Fibroblast of skin of right quadriceps (primary cell): ENCODE results near the gene NT5C1A.

Source experiments
- DNase-seq: peaks from one replicate; pipeline ENCODE4 v3.0.0-alpha.2; 2013

Gene NT5C1A

DNA sequence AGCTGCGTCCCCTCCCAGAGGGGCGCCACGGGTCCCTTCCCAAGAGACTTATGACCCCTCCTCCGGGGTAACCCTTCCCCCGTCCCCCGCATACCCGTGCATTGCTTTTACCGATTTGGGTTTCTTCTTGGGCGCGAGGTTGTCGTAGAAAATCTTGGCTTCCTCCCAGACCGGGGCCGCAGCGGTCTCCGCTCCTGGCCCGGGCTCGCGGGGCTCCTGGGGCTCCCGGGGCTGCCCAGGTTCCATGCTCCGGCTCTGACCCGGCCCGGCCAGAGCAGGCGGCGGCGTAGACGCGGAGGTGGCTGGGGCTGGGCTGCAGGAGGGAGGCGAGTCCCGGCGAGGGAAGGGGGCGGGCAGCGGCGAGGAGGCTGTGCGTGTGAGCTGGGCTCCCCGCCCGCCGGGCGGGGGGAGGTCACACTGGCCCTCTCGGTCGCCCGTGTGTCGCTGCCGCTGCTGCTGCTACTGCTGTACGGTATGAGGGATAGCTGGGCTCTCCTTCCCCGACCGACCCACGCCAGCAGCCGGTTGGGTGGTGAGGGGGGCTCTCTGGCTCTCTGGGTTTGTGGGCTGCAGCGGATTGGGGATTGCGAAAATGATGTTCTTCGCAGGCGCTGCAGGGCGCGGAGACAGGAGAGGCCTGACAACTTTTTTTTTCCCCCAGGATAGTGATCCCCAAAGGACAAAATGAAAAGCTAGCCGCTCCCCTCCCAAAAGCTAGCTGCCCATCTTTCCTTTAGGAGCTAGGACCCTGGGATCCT is at the start of gene NT5C1A:
Gene NT5C1A, minus strand, starts transcription at position 315 of the 758 bp plus-strand sequence. Its CDS starts 69 bp downstream, at position 246.
- no peak for DNase-seq

DNA sequence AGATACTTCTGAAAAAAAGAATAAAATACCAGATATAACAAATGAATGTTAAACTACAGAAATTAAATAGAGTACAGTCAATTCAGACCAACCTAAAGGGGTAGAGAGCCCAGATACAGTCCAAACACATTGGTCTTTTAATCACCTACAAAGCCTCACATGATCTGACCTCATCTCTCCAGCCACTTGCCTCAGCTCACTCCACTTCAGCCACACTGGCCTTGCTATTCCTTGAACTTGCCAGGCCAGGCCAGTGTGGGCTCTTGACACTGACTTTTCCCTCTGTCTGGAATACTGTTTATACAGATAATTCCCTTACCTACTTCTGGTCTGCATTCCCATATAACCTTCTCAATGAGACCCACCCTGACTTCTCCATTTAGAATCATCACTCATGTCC is 49.8 kb upstream of the NT5C1A start:
- DNase-seq = no peak

GRCh38 chr1:39720094-39720999 is 48.4 kb upstream of the NT5C1A start:
- DNase-seq = peak; percentile 59

- DNase-seq = no peak
Observed at GRCh38 chr1:39717809-39718208, 45.9 kb upstream of the NT5C1A start.

- no peak for DNase-seq
Observed at GRCh38 chr1:39713557-39713956, 41.6 kb upstream of the NT5C1A start.

DNA sequence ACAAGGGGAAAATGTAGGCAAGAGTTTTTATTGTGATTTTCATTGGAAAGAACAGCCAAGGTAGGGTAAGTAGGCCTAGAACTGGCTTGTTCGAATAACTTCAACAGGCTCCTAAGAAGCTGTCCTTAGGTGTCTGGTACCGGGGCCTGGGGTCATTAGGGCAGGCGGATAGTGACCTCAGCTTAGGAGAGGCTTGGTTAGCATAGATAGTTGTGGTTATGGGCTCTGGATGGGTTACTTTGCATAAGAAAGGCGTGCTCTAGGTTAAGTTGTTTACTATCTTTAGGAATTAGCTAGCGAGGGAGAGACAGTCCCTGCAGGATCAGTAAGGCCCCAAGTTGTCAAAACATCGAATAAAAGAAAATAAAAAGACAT is 40.0 kb upstream of the NT5C1A start:
- DNase-seq = no peak

DNA sequence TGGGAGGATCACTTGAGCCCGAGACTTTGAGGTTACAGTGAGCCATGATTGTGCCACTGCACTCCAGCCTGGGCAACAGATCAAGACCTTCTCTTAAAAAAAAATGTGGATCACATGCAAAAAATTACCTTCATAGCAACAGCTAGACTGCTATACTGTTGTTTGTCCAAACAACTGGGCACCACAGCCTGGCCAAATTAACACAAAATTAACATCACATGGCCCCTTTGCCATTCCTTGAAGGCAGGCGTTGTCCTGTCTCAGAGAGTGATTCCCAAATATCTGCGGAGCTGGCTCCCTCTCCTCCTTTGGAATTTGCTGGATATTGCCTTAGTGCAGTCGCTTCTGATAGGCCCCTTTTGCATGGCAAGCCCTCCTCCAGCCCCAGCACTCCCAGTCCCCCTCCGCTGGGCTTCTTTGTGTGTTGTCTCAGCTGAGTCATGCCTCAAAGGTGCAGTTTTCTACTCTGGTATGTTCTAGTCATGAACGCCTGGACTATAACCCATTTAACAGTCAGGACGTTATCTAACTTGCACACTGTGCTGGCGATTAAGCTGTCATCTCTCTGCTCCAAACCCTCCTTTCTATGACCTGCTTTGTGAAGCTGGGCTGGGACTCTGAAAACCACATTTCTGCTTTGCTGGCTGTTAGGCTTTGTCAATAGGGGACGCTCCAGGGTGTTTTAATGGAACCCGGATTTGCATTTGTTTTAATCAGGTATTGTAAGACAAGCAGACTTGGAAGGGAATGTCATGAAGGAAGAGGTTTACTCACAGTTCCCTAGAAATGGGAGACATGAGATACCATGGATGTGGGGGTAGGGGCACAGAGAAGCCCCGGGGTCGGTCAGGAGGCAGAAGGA is 39.4 kb upstream of the NT5C1A start:
- DNase-seq = peak; percentile 19

- no peak for DNase-seq
Observed at GRCh38 chr1:39707506-39707905, 35.6 kb upstream of the NT5C1A start.

DNA sequence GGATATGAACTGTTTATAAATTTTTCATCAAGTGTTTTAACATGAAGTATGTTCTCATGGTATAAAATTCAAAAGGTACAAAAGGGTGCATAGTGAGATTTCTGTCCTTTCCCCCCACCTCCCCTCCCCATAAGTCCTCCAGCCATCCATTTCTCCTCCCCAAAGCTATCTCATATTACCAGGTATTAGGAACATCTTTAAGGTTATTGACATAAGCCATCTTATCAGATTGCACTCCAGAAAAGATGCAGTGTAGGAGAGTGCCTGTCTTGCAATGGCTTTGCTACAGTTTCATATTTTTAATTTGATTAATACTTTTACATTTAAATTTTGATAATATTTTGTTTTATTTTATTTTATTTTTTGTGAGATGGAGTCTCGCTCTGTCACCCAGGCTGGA is 32.9 kb upstream of the NT5C1A start:
- DNase-seq = no peak

DNA sequence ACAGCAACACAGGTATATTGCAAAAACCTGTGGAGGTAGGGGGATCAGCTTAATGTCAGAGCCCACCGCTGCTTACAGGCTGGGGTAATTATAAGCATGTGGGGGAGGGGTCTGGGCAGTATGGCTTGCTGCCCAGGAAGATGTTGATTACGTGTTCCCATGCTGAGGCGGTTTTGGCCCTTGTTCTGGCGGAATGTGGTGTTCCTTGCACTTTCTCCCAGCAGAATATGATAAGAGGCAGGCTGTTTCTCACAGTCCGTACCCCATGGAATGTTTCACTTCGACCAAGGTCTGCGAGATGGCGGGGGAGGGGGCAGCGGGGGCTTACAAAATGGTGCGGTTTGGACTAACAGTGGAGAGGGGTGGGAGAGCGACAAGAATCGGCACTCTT is 29.1 kb upstream of the NT5C1A start:
- DNase-seq = peak; percentile 46

DNA sequence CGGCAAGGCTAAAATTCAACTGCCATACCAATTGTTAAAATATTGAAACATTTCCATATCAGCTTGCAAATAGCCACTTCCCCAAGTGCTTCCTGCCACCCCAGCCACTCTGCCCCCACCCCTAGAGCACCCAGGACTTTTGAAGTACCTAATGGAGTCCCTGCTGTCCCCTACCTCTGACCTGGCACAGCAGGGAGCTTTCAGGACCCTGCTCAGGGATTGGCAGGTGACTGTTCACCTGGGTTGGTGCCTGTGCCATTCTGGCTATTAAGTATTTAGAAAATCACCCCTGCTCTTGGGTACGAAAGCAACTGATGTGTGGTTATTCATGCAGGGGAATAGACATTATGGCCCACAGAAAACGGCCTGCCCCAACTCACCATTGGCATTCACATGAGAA is 28.4 kb upstream of the NT5C1A start:
- DNase-seq = no peak

GRCh38 chr1:39699419-39699818 is 27.5 kb upstream of the NT5C1A start:
- DNase-seq = no peak

GRCh38 chr1:39698568-39698967 is 26.7 kb upstream of the NT5C1A start:
- no peak for DNase-seq

- DNase-seq = no peak
Observed at GRCh38 chr1:39696448-39696847, 24.5 kb upstream of the NT5C1A start.

GRCh38 chr1:39695016-39695415 is 23.1 kb upstream of the NT5C1A start:
- no peak for DNase-seq

DNA sequence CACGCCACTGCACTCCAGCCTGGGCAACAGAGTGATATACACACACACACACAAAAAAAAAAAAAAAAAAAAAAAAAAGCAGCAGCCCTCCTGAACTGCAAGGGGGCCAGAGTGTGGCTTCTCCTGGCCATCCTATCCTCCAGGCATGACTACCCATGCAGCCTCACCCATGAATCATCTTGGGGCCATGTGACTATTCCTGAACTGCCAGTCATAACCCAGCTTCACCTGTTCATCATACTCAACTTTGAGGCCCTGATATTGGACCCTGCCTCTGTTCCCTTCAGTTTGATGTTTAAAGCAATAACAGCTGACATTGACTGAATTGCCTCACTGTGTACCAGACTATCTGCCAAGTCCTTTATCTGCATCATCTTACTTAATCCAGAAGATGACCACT is 22.1 kb upstream of the NT5C1A start:
- DNase-seq = no peak

DNA sequence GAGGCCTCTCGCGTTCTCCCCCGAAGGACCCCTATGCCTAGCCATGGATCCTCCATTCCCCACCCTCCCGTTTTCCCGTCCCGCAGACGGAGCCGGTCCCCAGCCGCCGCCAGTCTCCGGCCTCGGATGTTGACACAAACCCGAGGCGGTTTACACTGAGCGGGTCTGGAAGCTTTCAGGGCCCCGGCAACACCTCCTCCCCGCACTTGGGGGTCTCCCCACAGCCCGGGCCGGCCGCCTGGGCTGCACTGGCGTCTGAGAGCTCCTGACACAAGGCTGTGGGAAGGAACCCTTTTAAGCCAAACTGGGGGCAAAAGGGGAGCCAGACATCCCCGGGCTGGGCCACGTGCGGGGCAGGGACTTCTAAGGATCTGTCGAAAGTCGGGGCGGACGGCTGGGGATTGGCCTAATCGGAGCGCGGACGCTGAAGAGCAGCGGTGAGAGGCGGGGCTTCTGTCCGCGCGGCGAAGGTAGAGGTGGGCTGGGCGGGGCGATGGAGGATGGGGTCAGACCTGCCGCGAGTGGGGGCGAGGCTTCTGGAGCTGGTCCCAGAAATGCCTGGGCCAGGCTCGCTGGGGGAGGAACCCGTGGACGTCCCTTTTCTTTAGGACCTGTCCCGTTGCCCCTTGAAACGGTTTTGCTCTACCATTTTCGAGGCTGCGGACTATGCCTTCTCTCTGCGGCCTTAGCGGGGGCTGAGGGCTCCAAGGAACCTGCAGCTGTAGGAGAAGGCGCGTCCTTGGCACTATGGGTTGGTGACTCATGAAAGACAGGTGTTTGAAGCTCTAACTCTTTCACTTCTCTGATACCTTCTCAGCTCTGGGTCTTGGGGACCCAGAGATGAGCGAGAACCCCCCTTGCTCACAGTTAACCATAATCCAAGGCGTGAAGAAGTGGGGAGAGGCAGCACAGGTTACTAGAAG is 20.5 kb upstream of the NT5C1A start:
- DNase-seq = no peak

DNA sequence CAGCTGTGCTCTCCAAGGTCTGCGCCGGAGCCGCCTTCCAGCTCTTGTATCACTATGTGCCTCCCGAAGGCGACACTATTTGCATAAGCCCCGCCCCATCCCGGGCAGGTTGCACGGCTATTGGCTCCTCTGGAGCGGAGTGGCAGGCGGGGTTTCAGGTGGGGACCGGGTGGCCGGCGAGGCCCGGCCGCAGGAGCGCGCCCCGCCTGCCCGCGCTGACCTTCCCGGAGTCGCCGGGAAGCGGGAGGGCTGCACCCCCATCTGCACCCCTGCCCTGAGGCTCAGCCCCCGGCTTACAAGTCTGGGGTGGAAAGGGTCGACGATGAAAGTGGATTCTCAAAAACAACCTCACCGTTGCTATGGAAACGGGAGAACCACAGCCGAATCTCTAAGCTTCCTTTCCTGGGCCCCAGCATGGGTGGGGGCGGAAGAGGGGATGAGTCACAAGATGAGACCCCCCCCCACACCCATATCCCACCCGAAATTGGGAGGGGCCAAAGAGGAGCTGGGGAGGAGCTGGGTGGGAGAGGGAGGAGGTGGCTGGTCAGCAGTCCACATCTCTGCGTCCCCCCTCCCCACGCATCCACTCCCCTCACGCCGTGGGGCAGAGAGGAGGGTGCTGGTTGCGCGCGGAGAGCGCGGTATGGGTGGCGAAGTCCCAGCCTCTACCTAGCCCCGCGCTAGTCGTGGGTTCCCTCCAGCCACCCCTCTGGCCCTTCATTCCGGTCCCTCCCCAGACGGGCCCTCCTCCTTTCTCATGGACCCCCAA is 19.7 kb upstream of the NT5C1A start, which contains the start of gene HPCAL4:
Gene HPCAL4, minus strand, starts transcription at position 51 of the 769 bp plus-strand sequence. CDS start 6,830 bp downstream, outside the sequence.
- DNase-seq = peak; percentile 53

GRCh38 chr1:39690794-39691382 is 19.0 kb upstream of the NT5C1A start:
- DNase-seq = no peak

DNA sequence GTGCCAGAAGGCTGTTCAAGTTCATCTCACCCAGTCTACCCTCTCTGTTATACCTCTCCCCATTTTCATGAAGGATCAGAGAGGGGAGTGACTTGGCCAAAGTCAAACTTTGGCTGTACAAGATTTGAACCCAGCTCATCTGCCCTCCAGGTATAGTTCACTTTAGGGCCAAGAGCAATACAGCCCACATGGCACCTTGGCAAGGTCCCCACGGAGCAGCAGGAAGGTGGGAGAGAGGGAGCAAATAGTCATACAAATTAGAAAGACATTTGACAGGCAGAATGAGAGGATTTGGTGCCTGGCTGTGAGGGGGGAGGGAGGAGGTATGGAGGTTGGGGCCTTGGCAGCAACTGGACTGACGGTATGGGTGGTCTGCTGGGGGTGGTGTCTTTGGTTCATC is 18.3 kb upstream of the NT5C1A start:
- DNase-seq = no peak

GRCh38 chr1:39689635-39690034 is 17.7 kb upstream of the NT5C1A start:
- DNase-seq = no peak
